Caki2 (cell line): Measurements from ENCODE around the gene SNAPC4. TPM values are rescaled to one million over a fixed set of nuclear protein-coding genes. Genes with fewer than 3 reads are reported as not detected.

Source experiments
- DNase-seq: peaks from one replicate; pipeline ENCODE4 v3.0.0-alpha.2; 2015; ENCODE audit warnings: low read depth
- in situ Hi-C: cut with HindIII; loops from 2 replicates; pipeline ENCODE4 v1.10.0; 2016; ENCODE audit warnings: low sequenced_read_pairs, low pct_unique_long_range_greater_than_20kb, mixed read lengths
- total RNA-seq: library from RNA; depleted of rRNA; stranded (reverse); fragments of >200 nt; shearing (Covaris generic); gene quantifications from 2 replicates; pipeline ENCODE4 v1.2.3, GENCODE V29; 2014; ENCODE audit warnings: low replicate concordance

Gene SNAPC4
- total RNA-seq, 1 experiment from 2014 or later = 5.6 TPM

DNA sequence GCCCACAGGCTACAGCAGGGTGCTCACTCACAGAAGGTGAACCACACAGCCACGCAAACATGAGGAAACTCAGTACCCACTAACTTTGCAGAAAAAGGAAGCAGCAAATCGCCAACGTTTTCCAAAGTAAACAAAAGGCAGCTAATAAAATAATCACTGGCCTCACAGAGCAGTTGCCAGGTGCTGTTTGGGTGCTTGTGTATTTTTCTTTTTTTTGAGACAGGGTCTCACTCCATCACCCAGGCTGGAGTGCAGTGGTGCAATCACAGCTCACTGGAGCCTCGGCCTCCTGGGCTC, 3.8 kb downstream of the SNAPC4 start:
- DNase-seq = no peak
- in situ Hi-C loops = no loop called here

DNA sequence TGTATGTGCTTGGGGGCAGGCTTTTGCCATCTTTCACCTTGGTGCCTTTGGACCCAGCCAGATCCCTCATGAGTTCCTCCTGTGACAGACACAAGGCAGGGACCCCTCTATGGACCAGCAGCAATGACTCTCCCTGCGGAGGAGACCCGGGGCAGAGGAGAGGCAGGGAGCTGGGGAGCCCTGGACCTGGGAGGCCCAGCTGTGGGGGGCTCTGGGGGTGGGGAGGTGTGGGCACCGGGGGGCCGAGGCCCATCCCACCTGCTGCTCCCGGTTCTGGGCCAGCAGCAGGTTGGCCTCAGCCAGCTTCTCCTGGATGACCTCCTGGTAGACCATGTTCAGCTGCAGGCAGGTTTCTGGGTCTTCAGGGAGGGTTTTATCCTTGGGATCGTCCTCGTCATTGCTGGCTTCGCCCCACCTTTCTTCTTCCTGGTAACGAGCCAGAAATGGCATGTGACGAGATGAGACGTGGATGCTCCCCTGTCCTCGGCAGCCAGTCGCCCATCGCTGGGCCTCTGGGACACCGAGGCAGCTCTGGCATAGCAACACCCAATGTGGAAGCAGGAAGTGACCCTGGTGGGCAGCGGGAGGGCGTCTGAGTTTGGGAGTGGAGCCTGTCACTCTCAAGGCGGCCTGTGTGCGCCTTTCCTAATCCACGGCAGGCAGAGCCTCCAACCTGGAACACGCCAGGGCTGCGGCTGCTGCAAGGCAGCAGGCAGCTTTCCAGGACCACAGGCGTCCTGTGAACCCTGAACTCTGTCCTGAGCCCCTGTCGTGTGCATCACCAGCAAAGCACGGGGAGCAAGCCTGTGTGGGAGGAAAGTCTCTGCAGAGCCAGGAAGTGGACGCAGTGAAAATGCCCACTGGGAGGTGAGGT, 4.4 kb downstream of the SNAPC4 start:
- in situ Hi-C loops = no loop called here
- no peak for DNase-seq

DNA sequence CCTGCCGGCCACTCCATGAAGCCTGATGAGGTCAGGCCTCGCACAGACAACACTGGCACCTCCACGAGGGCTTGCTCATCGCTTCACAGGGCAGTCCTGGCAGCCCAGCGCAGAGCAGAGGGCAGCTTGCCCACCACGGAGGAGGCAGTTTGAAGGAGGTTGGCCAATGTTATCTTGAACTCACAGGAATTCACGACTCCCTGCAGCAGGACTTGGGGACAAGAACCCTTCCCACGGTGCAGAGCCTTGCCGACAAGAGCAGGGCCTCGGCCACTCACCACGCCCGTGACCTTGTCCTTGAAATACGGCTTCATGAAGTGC, 5.0 kb downstream of the SNAPC4 start:
- in situ Hi-C loops = no loop called here

DNA sequence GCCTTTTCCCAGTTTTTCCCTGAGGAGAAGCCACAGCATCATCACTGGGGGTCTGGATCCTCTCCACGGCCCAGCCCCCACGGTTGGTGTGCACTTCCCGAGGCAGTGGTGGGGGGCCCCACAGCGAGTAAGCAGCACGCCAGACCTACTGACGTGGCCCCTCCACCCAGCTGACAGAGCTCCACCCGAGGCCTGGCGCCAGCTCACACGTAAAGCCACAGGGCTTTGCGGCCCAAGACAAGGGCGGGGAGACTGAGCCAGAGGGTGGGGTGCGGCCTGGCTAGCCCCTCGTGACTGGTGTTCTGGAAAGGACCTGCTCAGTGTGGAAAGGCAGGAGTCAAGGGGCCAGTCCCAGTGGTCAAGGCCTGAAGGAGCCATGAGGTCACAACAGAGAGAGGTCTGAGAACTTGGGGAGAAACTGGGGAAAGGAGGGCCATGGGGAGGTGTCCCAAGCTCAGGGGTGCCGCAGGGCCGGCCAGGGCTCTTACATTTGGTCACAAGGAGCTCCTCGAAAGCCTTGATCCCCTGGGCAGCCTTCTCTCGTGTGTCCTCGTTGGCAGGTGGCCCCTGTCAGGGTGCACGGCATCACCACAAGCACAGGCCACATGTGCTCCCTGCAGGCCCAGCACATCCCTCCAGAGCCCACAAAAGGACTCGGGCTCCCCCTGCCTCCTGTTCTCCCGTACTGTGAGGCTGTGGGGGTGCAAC, 5.5 kb downstream of the SNAPC4 start:
- in situ Hi-C loops = no loop called here
- no peak for DNase-seq

More for the DNA sequence above, 5.0 kb downstream of the SNAPC4 start:
- DNase-seq = no peak

DNA sequence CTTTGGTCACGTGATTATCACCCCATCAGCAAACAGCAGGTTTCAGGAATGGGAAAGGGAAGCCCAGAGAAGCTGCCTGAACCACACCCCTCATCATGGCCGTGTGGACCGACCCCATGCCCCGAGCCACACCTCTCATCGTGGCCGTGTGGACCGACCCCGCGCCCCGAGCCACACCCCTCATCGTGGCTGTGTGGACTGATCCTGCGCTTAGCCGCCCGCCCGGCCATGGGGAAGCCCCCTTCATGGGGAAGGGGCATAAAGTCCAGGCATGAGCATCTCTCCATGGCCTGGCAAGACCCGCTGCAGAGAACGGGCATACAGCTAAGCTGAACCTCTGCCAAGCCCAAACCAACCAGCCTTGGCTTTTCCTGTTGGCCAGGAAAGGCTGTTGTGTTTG, 6.4 kb downstream of the SNAPC4 start:
- no peak for DNase-seq
- in situ Hi-C loops = no loop called here

DNA sequence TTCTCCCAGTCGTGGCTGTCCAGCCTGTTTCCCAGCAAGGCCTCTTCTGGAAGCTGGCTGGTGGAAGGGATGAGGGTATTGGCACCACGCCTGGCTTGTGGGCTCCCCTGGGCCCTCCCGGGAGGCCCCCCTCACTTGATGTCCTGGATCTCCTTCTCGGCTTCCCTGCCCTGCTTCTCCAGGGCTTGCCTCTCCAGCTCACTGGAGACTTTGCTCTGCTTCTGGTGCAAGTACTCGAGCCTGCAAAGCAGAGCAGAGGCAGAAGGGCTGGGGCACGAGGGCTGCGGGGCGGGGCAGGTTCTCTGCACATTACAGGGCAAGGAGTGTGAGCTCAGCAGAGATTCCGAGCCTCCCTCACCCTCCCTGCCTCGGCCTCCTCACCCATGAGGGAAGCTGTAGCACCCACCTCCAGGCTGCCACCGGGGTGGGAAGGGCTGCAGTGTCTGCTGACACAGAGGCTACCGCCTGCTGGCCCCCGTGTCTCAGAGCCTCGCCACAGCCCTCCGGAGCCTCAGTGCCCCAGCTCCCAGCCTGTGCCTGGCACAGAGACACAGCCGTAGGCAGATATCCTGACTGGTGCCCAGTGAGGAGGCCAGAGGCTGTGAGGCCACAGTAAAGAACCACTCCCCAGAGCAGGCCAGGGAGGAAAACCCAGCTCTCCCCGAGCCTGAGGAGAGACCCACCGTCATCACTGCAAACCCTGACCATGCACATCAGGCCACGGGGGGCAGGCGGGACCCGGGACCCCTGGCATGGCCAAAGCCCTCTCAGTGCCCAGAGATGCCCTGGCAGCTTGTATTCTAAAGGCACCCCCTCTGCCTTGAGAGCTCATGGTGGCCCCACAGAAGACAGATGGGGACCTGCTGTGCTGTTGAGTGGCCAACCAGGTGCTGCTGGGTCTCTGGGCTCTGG, 7.2 kb downstream of the SNAPC4 start:
- DNase-seq = no peak
- in situ Hi-C loops = no loop called here

DNA sequence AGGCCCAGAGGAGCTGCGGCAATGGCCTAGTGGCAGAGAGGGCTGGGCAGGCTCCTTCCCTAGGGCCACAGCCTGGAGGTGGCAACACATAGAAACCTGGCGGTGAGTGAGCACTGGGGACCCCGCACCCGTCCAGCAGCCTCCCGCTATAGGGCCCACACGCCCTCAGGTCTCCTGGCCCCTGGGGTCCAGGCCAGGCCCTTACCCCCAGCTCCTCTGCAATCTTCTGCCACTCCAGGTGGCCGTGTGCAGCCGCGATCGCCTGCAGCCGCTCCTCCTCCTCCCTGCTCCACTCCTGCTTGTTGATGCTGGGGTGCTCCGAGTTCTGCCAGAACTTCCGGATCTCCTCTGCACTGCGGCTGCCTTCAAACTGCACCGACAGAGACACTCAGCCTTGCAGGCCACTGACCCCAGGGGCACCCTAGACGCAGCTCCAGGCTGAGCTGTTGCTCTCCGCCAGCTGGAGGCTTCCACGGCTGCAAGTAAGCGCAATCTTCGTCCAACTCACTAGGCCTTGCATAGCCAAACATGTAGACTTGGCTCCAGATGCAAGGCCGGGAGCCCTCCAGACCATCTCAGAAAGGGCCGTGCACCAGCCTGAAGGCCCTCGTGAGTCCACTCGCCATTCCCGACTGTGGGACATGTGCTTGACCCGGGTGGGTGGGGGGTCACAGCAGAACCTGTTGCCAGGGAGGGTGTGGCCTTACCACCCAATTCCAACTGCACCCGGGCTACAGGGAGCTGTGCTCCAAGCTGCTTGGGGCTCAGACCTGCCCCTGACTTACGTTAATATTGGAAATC, 8.0 kb downstream of the SNAPC4 start:
- DNase-seq = no peak
- in situ Hi-C loops = no loop called here

DNA sequence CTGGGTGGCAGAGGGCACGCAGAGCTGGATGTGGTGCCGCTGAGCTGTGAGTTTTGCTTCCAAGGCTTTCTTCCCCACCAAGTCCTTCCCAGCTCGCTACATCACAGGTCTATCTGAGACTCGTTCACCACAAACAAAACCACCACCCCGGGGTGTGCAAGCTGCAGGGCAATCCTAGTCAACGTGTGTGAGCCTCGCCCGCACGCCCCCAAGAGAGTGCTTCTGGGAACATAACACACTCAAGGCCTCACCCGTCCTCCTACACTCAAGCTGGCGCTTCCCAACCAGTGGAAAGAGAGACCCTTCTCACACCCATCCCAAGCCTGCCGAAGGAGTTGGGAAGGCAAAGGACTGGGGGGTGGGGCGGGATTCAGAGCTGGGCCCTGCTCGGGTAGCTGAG, 10.6 kb downstream of the SNAPC4 start:
- DNase-seq = no peak
- in situ Hi-C loops = no loop called here

DNA sequence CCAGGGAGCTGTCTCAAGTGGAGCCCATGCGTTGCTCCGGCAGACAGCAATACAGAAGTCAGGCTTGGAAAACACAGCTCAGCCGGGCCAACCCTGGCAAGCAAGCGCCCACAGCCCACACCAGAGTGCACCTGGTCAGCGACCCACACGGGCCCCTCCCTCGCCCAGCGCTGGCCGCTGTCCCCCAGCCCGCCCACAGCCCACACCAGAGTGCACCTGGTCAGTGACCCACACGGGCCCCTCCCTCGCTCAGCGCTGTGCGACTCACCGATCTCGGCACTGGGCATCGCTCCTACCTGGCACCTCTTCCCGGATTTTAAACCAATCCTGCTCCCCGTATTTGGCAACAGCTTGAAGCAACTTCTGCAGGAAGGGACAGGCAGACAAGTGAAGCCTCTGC, 12.8 kb downstream of the SNAPC4 start:
- no peak for DNase-seq
- in situ Hi-C loops = no loop called here

DNA sequence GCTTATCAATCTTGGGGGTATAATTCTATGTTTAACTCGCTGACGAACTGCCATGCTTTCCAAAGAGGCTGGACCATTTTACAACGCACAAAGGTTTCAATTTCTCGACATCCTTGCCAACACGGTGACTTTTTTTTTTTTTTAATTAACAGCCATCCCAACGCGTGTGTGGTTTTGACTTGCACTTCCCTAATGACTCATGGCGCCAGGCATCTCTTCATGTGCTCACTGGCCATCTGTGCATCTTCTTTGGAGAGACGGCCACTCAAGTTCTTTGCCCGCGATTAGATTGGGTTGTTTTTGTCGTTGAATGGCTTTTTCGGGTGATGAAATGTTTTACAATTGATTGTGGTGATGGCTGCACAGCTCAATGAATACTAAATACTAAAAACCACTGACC, 14.0 kb downstream of the SNAPC4 start:
- in situ Hi-C loops = no loop called here
- no peak for DNase-seq

DNA sequence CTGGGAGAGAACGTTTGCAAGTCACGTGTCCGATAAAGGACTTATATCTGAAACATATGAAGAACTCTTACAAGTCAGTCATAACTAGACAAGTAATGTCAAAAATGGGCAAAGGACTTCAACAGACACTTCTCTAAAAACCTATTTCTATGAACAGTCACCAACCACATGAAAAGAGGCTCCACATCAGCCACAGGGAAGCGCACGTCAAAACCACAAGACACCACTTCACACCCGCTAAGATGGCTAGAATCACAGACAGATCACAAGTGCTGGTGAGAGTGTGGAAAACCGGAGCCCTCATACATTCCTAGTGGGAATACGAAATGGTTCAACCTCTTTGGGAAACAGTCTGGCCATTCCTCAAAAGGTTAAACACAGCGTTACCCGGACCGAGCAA, 15.0 kb downstream of the SNAPC4 start:
- in situ Hi-C loops = no loop called here

DNA sequence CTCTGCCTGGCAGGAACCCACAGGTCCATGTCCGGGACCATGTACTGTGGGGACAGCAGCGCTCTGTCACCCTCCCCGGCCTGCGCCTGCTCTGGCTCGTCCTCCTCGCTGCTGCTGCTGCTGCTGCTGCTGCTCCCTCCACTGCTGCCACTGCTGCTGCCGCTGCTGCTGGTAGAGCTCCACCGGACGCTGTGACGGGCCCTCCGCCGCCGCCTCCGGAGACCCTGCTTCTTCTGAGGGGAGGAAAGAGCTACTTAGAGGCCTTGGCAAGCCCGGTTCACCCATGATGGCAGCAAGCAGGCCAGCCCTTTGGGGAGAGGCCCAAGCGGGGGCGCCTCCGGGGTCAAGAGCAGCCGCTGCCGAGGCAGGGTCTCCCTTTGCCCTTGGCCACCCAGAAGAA, 16.5 kb downstream of the SNAPC4 start:
- in situ Hi-C loops = no loop called here
- DNase-seq = no peak

More for the DNA sequence above, 15.0 kb downstream of the SNAPC4 start:
- no peak for DNase-seq

DNA sequence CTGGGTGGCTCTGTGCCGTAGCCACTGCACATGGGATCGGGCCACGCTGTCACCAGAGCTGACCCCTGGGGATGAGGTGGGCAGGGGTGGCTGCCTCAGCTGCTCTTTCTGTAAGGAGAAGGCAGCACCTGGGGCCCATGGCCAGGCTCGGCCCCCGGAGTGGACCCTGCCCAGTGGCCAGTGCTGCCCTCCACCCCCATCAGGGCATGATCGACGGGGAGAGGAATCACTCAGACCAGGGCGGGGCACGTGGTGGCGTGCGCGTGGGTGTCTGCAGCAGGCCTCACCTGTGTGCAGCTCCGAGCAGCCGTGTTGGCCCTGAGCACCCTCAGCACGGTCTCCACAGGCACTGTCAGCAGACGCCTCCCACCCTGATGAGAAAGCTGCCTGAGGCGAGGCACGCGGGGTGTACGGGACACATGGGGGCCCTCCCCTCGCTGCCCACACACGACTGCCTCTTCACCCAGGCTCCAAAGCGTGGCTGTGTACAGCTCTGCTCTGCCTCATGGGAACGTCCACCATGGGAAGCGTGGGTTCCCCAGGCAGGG, 17.9 kb downstream of the SNAPC4 start:
- in situ Hi-C loops = no loop called here

DNA sequence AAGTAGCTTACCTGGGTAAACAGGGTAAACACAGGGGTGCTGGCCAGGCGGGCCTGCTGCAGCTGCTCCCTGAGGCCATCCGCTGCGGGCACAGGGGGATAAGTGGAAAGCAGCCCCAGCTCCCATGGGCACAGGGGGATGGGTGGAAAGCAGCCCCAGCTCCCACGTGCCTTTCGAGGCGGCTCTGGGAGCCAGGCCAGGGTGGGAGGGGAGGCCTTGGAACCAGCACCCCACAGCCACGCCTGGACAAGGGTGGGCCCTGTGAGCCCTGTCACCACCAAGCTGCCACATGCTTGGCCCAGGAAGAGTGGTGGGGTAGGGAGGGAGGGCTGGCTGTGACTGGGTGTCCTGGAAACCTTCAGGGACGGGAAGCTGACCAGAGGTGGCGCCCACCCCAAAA, 18.7 kb downstream of the SNAPC4 start:
- DNase-seq = no peak
- in situ Hi-C loops = no loop called here

More for the DNA sequence above, 17.9 kb downstream of the SNAPC4 start:
- no peak for DNase-seq

DNA sequence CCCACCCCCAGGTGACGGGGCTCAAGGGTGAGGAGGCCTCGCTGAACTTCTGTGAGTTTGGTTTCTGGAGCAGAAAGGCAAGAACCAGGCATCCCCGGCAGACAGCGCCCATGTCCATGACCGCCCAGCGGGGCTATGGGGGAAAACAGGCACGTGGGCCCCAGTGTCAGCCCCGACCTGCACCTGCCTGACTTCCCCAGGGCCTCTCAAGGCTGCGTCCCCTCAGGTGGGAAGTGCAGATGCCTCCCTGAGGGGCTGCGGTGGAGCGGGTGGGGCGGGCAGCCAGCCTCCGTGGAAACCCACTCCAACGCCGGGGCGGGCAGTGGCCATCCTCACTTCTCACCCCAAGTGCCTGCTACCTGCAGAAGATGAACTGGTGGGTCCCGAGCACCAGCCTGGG, 19.6 kb downstream of the SNAPC4 start:
- in situ Hi-C loops = no loop called here
- DNase-seq = no peak

DNA sequence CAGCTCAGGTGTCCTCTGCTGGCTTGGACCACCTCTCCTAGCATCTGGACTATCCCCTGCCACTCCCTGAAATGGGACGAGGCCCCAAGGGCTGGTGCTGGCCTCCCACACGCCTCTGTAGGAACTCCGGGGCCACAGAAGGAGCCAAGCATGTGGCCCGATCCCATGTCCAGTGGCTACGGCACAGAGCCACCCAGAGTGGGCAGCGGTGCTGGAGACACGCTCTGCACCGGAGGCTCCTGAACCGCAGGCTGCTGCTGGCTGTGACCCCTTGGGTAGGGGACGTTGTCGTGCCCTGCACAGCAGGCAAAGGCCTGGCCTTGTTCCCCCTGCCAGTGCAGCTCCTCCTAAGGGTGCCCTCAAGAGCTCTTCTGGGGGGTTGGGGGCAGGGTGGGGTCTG, 20.1 kb downstream of the SNAPC4 start:
- no peak for DNase-seq
- in situ Hi-C loops = no loop called here

DNA sequence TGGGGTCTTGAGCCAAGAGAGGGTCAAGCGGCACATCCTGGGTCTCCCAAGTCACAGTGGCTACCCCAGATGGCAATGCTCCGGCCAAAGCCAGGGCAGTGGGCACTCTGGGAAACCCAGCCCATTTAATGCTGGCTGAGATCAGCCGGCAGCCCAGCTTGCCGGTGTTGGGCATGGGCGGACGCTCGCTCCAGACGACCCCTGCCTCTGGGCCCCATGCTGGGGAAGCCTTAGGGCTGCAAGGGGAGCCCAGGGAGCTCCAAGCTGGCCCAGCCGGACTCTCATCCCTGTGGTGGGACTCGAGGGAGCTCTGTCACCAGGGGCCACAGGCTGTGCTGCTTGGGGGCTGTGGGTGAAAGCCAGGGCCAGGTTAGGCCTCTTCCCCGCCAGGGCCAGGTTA, 20.6 kb downstream of the SNAPC4 start:
- DNase-seq = no peak
- in situ Hi-C loops = no loop called here

DNA sequence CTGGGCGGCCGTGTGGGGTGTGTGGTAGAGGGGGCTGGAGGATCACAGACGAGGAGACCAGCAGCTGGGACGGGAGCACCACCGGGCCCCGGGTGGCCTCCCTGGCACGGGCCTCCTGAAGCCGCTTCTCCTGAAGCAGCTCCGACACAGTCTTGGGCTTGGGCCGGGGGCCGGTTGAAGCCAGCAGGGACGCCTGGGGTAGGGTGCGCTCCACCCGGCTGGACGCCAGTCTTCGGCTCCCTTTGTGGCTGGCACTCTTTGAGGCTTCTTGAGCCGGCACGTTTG, 21.0 kb downstream of the SNAPC4 start:
- in situ Hi-C loops = no loop called here

More for the DNA sequence above, 21.0 kb downstream of the SNAPC4 start:
- DNase-seq = no peak
